ENCODE data around the gene MAP4K2. TPM values are rescaled to one million over a fixed set of nuclear protein-coding genes. Genes with fewer than 3 reads are reported as not detected.

MAP4K2 gene
- total and polyA plus RNA-seq, 9 of the 15 experiments (the other 6 are each of a cell fraction or from before 2014, with no cell fraction given): 0.13 to 14.5 (median 7.3) TPM

- Histone ChIP-seq H3K27me3 (ENCODE audit: control insufficient read depth in 2 of 2, insufficient read depth in 2 of 2, low read length in 2 of 2) (no peaks in the 10 kb centered on the region; a peak in 1 of 5 replicates), H3K9ac (ENCODE audit: insufficient read depth in 1 of 2, low read depth in 2 of 2, low read length in 2 of 2) (peak within 1 kb of the TSS; percentile 61 to 90; a peak in 3 of 4 replicates), H3K4me1 (replicated peaks in 1 of 2; ENCODE audit: control insufficient read depth in 2 of 2, insufficient read depth in 2 of 2, low read length in 2 of 2) (peaks cover 12 to 71% of the 10 kb centered on the region in 2 experiments; a peak in 3 of 5 replicates), H2AFZ (ENCODE audit: low read depth, low read length) (peak within 1 kb of the TSS; percentile 95), H3K4me3 (peak within 1 kb of the TSS; percentile 54), H3K36me3 (ENCODE audit: control insufficient read depth, insufficient read depth, low read length) (no peaks in the 10 kb centered on the region), H3K4me2 (ENCODE audit: insufficient read depth, low read length) (peak within 1 kb of the TSS; percentile 77), H3K9me3 (replicated peaks; ENCODE audit: control insufficient read depth, insufficient read depth, low read depth, low read length) (no peaks in the 10 kb centered on the region), H4K20me1 (replicated peaks; ENCODE audit: control insufficient read depth, insufficient read depth, low read length) (no peaks in the 10 kb centered on the region; the same call in 1 of the 2 replicates), H3K9me1 (ENCODE audit: control insufficient read depth, insufficient read depth, low read length) (no peaks in the 10 kb centered on the region), H3K27ac (ENCODE audit: extremely low read depth, low read depth, low read length) (peak within 1 kb of the TSS; percentile 73), H3K79me2 (ENCODE audit: control insufficient read depth, insufficient read depth, low read length) (no peaks in the 10 kb centered on the region)
- CTCF ChIA-PET (ENCODE audit: low intra/inter-chr PET ratio): interaction anchor here (0.6 to 1.7 kb wide), 5 partner anchors 23 to 306 kb away, joined by 3 to 13 read pairs (median 3); no protein-coding TSS in a partner anchor
- DNase-seq (ENCODE audit: extremely low read depth in 1 of 4, low spot score in 3 of 4) (peak; percentile 73 to 87 (median 80)), FAIRE-seq (peak; percentile 72), ATAC-seq (peak; percentile 80)
- intact Hi-C loops (cut with micrococcal nuclease): loop anchor here (1.0 to 5.0 kb wide), 4 partner anchors 23 to 87 kb away; partner anchors contain the start of gene SF1
- POLR2A ChIA-PET: interaction anchor here (0.5 to 1.6 kb wide), 13 partner anchors 10 to 409 kb away, joined by 3 to 6 read pairs (median 4); partner anchors contain the start of genes EHD1, PYGM and SF1
- in situ Hi-C loops (cut with MboI): no loop called here
- TSS peak; percentile 28 for BruUV-seq (replicated peaks)
- 3% methylated on average over 51 of the region's 57 CpGs for WGBS (ENCODE audit: insufficient coverage, low coverage, missing lambda C conversion rate)
- TF ChIP-seq ETS1 (conservative IDR thresholded peaks at IDR 0.05; ENCODE audit: control insufficient read depth, low read depth, low read length) (peak; percentile 46), MYNN (IDR thresholded peaks at IDR 0.05) (0 out of 2 replicates have a peak, but pooled peaks have one; percentile 65), MYNN (CRISPR knock-in tag; IDR thresholded peaks at IDR 0.05) (no peak), TOE1 (IDR thresholded peaks at IDR 0.05; ENCODE audit: borderline replicate concordance) (no peak), TOE1 (CRISPR knock-in tag; IDR thresholded peaks at IDR 0.05; ENCODE audit: borderline replicate concordance, low read depth) (0 out of 2 replicates have a peak, but pooled peaks have one; percentile 7), TAF1 (IDR thresholded peaks at IDR 0.05; ENCODE audit: control insufficient read depth, extremely low read depth, insufficient read depth, low read length, severe bottlenecking) (no peak), HDAC3 (IDR thresholded peaks at IDR 0.05; ENCODE audit: borderline replicate concordance, partially characterized antibody) (no peak), POLR3G (IDR thresholded peaks at IDR 0.05; ENCODE audit: extremely low read depth, insufficient read length, insufficient replicate concordance) (no peak), SFPQ (IDR thresholded peaks at IDR 0.05; ENCODE audit: low read depth, low read length) (no peak), WHSC1 (IDR thresholded peaks at IDR 0.05; ENCODE audit: low read length) (no peak), HMG20B (CRISPR knock-in tag; IDR thresholded peaks at IDR 0.05) (no peak), NR0B1 (IDR thresholded peaks at IDR 0.05; ENCODE audit: partially characterized antibody) (no peak), ZNF76 (CRISPR knock-in tag; IDR thresholded peaks at IDR 0.05; ENCODE audit: borderline replicate concordance) (no peak), GTF2E2 (tag; IDR thresholded peaks at IDR 0.05) (peak; percentile 76; the same call in 1 of the 2 replicates), ZBED1 (IDR thresholded peaks at IDR 0.05) (no peak), TGIF2 (CRISPR knock-in tag; IDR thresholded peaks at IDR 0.05) (peak; percentile 89; the same call in 1 of the 2 replicates)
Observed at GRCh38 chr11:64743591-64744543, 59.1 kb downstream of the MAP4K2 start, which contains the start of gene RASGRP2. Gene RASGRP2, minus strand, starts transcription at chr11:64744142. Its CDS starts 1,276 bp downstream, at chr11:64742866.

Data from K562 (cell line).